Body of pancreas (tissue), 4 donors: ENCODE results near the gene OR8S1.

Experiments
- CTCF ChIP-seq, 7 experiments: fragments of 450-650 bp in 4 of 7; fragments of 200-600 bp in 3 of 7; sonication (generic) in 3 of 7; IDR thresholded peaks; one replicate each; pipeline ENCODE4 v1.5.1; 2016 to 2019; ENCODE audit warnings: antibody characterized with exemption in 7 of 7
- POLR2A ChIP-seq, 3 donors: fragments of 450-650 bp; IDR thresholded peaks; one replicate each; pipeline ENCODE4 v1.6.1; 2016; ENCODE audit warnings: antibody characterized with exemption in 3 of 3, mild to moderate bottlenecking in 2 of 3

- no peak for TF ChIP-seq CTCF (IDR thresholded peaks at IDR 0.05)
- TF ChIP-seq POLR2A (IDR thresholded peaks at IDR 0.05) = no peak
Observed at GRCh38 chr12:48489012-48489411, 36.4 kb upstream of the OR8S1 start.
